ENCODE results near the gene ENAH.
"Not testable (repeated sequence)": the region's sequence is repeated elsewhere in the genome, so short reads cannot be mapped to it uniquely, and the experiment has no call there.

ENAH gene

GRCh38 chr1:225514671-225515081 is 138.2 kb downstream of the ENAH start:
- DNase-seq = no peak
- Histone ChIP-seq H3K9me3 (replicated peaks; ENCODE audit: insufficient read depth, low read length) (no peaks in the 10 kb centered on the region), H3K27me3 (replicated peaks; ENCODE audit: insufficient read depth, low read length) (no peaks in the 10 kb centered on the region), H3K9ac (ENCODE audit: low read length) (no peak overlapping the region), H3K4me2 (ENCODE audit: low read depth, low read length) (no peak overlapping the region), H3K4me3 (ENCODE audit: low read length) (no peak overlapping the region), H3K9me2 (replicated peaks; ENCODE audit: insufficient read depth, low read length) (no peaks in the 10 kb centered on the region), H2AFZ (ENCODE audit: low read length) (no peak overlapping the region), H3K4me1 (ENCODE audit: low read length) (no peaks in the 10 kb centered on the region), H3F3A (ENCODE audit: insufficient read depth, low read length) (no peaks in the 10 kb centered on the region), H4K20me1 (ENCODE audit: insufficient read depth, low read length) (no peaks in the 10 kb centered on the region), H3K36me3 (replicated peaks; ENCODE audit: insufficient read depth, low read length) (no peaks in the 10 kb centered on the region), H3K27ac (ENCODE audit: low read length) (no peak overlapping the region), H3K79me2 (ENCODE audit: low read length) (no peaks in the 10 kb centered on the region)
- TF ChIP-seq EZH2 (optimal IDR thresholded peaks at IDR 0.05; ENCODE audit: low read depth, low read length) = no peak
- TF ChIP-seq CTCF (IDR thresholded peaks at IDR 0.05; ENCODE audit: low read length) = no peak
- no peak for TF ChIP-seq EZH2phosphoT487 (IDR thresholded peaks at IDR 0.05; ENCODE audit: low read length)

DNA sequence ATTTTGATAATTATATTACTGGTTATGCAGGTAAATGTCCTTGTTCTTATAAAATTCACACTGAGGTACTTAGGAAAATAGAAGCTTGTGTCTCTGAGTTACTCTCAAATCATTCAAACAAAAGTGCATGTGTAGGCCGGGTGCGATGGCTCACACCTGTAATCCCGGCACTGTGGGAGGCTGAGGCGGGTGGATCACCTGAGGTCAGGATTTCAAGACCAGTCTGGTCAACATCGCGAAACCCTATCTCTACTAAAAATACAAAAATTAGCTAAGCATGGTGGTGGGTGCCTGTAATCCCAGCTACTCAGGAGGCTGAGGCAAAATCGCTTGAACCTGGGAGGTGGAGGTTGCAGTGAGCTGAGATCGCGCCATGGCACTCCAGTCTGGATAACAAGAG is 139.3 kb downstream of the ENAH start:
- DNase-seq; H3K27me3 ChIP-seq (replicated peaks; ENCODE audit: insufficient read depth, low read length); H3K9me2 ChIP-seq (replicated peaks; ENCODE audit: insufficient read depth, low read length); H4K20me1 ChIP-seq (ENCODE audit: insufficient read depth, low read length); H3K9ac ChIP-seq (ENCODE audit: low read length); H2AFZ ChIP-seq (ENCODE audit: low read length); H3K4me1 ChIP-seq (ENCODE audit: low read length); H3K36me3 ChIP-seq (replicated peaks; ENCODE audit: insufficient read depth, low read length); H3K79me2 ChIP-seq (ENCODE audit: low read length); H3K4me2 ChIP-seq (ENCODE audit: low read depth, low read length); H3F3A ChIP-seq (ENCODE audit: insufficient read depth, low read length); H3K9me3 ChIP-seq (replicated peaks; ENCODE audit: insufficient read depth, low read length); H3K27ac ChIP-seq (ENCODE audit: low read length); H3K4me3 ChIP-seq (ENCODE audit: low read length): not testable (repeated sequence)

GRCh38 chr1:225511828-225512381 is 141.0 kb downstream of the ENAH start:
- H3K9ac ChIP-seq (ENCODE audit: low read length) = no peak overlapping the region
- H4K20me1 ChIP-seq (ENCODE audit: insufficient read depth, low read length) = no peaks in the 10 kb centered on the region
- H3K9me3 ChIP-seq (replicated peaks; ENCODE audit: insufficient read depth, low read length) = no peaks in the 10 kb centered on the region
- H3K4me1 ChIP-seq (ENCODE audit: low read length) = no peaks in the 10 kb centered on the region
- no peaks in the 10 kb centered on the region for H3K79me2 ChIP-seq (ENCODE audit: low read length)
- H3K27ac ChIP-seq (ENCODE audit: low read length) = no peak overlapping the region
- TF ChIP-seq CTCF (IDR thresholded peaks at IDR 0.05; ENCODE audit: low read length) (no peak), EZH2 (optimal IDR thresholded peaks at IDR 0.05; ENCODE audit: low read depth, low read length) (no peak), EZH2phosphoT487 (IDR thresholded peaks at IDR 0.05; ENCODE audit: low read length) (no peak)
- H3K9me2 ChIP-seq (replicated peaks; ENCODE audit: insufficient read depth, low read length) = no peaks in the 10 kb centered on the region
- no peak overlapping the region for H2AFZ ChIP-seq (ENCODE audit: low read length)
- H3K4me3 ChIP-seq (ENCODE audit: low read length) = no peak overlapping the region
- no peak overlapping the region for H3K4me2 ChIP-seq (ENCODE audit: low read depth, low read length)
- no peaks in the 10 kb centered on the region for H3K36me3 ChIP-seq (replicated peaks; ENCODE audit: insufficient read depth, low read length)
- H3F3A ChIP-seq (ENCODE audit: insufficient read depth, low read length) = no peaks in the 10 kb centered on the region
- H3K27me3 ChIP-seq (replicated peaks; ENCODE audit: insufficient read depth, low read length) = no peaks in the 10 kb centered on the region
- no peak for DNase-seq

DNA sequence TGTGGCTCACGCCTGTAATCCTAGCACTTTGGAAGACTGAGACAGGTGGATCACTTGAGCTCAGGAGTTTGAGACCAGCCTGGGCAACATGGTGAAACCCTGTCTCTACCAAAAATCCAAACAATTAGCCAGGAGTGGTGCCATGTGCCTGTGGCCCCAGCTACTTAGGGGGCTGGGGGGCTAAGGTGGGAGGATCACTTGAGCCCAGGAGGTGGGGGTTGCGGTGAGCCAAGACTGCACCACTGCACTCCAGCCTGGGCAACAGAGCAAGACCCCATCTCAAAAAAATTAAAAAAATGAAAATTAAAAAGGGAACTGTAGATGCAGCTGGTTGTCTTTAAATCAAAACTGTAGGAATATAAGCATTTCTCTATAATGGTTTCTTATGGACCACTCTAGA is 142.2 kb downstream of the ENAH start:
- not testable (repeated sequence) for DNase-seq; H3K4me3 ChIP-seq (ENCODE audit: low read length); H3K27ac ChIP-seq (ENCODE audit: low read length); H3K27me3 ChIP-seq (replicated peaks; ENCODE audit: insufficient read depth, low read length); H3K36me3 ChIP-seq (replicated peaks; ENCODE audit: insufficient read depth, low read length); H3K4me2 ChIP-seq (ENCODE audit: low read depth, low read length); H2AFZ ChIP-seq (ENCODE audit: low read length); H3K4me1 ChIP-seq (ENCODE audit: low read length); H3F3A ChIP-seq (ENCODE audit: insufficient read depth, low read length); H3K9me3 ChIP-seq (replicated peaks; ENCODE audit: insufficient read depth, low read length); H3K79me2 ChIP-seq (ENCODE audit: low read length); H4K20me1 ChIP-seq (ENCODE audit: insufficient read depth, low read length); H3K9me2 ChIP-seq (replicated peaks; ENCODE audit: insufficient read depth, low read length); H3K9ac ChIP-seq (ENCODE audit: low read length)
